Testis (tissue), 2 donors: ENCODE data around the gene DOK6.

ENCODE experiments used
- CTCF ChIP-seq, 3 experiments: fragments of 450-650 bp in 2 of 3; fragments of 200-600 bp in 1 of 3; sonication (generic) in 1 of 3; IDR thresholded peaks; one replicate each; pipeline ENCODE4 v1.5.1; 2016 to 2019; ENCODE audit warnings: antibody characterized with exemption in 3 of 3, mild to moderate bottlenecking in 2 of 3, moderate library complexity in 1 of 3
- POLR2A ChIP-seq: fragments of 450-650 bp; IDR thresholded peaks from one replicate; pipeline ENCODE4 v1.6.1; 2017; ENCODE audit warnings: antibody characterized with exemption, mild to moderate bottlenecking, moderate library complexity

- no peak for TF ChIP-seq CTCF (IDR thresholded peaks at IDR 0.05)
- no peak for TF ChIP-seq POLR2A
Observed at GRCh38 chr18:69830189-69830588, 429.5 kb downstream of the DOK6 start.
